Endodermal cell (in vitro differentiated cells): ENCODE measurements around the gene BTBD9. TPM values are rescaled to one million over a fixed set of nuclear protein-coding genes. Genes with fewer than 3 reads are reported as not detected.

Experiments used
- DNase-seq: peaks from one replicate; pipeline ENCODE4 v3.0.0-alpha.2; 2017
- H3K27ac ChIP-seq: 2 replicates; pipeline ENCODE4 v1.5.1; 2013; ENCODE audit warnings: mild to moderate bottlenecking, low read depth, low read length, moderate library complexity
- H3K27me3 ChIP-seq: 2 replicates; pipeline ENCODE4 v1.6.1; 2013; ENCODE audit warnings: mild to moderate bottlenecking, low read length, moderate library complexity; ENCODE audit not compliant: insufficient read depth, control insufficient read depth, poor library complexity, severe bottlenecking
- H3K36me3 ChIP-seq: 2 replicates; pipeline ENCODE4 v1.7.0; 2013; ENCODE audit warnings: mild to moderate bottlenecking, low read length, moderate library complexity; ENCODE audit not compliant: control insufficient read depth, insufficient read depth
- H3K4me1 ChIP-seq: one replicate; pipeline ENCODE4 v1.7.0; 2013; ENCODE audit warnings: low read length; ENCODE audit not compliant: control insufficient read depth, insufficient read depth
- H3K4me3 ChIP-seq: 2 replicates; pipeline ENCODE4 v1.5.1; 2013; ENCODE audit warnings: mild to moderate bottlenecking, low read length, moderate library complexity
- H3K9ac ChIP-seq: 2 replicates; pipeline ENCODE4 v1.6.1; 2013; ENCODE audit warnings: mild to moderate bottlenecking, low read length, moderate library complexity; ENCODE audit not compliant: poor library complexity, severe bottlenecking; ENCODE audit errors: extremely low read depth
- H3K9me3 ChIP-seq: 2 replicates; pipeline ENCODE4 v1.6.1; 2013; ENCODE audit warnings: mild to moderate bottlenecking, low read length, moderate library complexity; ENCODE audit not compliant: control insufficient read depth
- H3K27ac Mint-ChIP-seq: 2 replicates; pipeline ENCODE4 v1.8.0; 2020; ENCODE audit warnings: mixed read lengths
- H3K27me3 Mint-ChIP-seq: 2 replicates; pipeline ENCODE4 v1.8.0; 2021; ENCODE audit warnings: mild to moderate bottlenecking, mixed read lengths; ENCODE audit not compliant: insufficient read depth
- H3K36me3 Mint-ChIP-seq: 2 replicates; pipeline ENCODE4 v1.8.0; 2020; ENCODE audit warnings: low read depth, mixed read lengths
- H3K4me1 Mint-ChIP-seq: 2 replicates; pipeline ENCODE4 v1.8.0; 2020; ENCODE audit warnings: mixed read lengths
- H3K4me3 Mint-ChIP-seq: 2 replicates; pipeline ENCODE4 v1.8.0; 2020; ENCODE audit warnings: mild to moderate bottlenecking, moderate library complexity, mixed read lengths
- H3K9me3 Mint-ChIP-seq: 2 replicates; pipeline ENCODE4 v1.8.0; 2020; ENCODE audit warnings: mild to moderate bottlenecking, mixed read lengths
- WGBS, 2 experiments: methylation state at CpG; one replicate each; pipeline versions ENCODE4 v1.1.5 to v1.1.7; 2013; ENCODE audit warnings: missing lambda C conversion rate in 2 of 2, mixed read lengths in 1 of 2; ENCODE audit not compliant: insufficient coverage in 1 of 2, insufficient read length in 1 of 2; 5-methylcytosine and 5-hydroxymethylcytosine counted together
- total RNA-seq, 2 donors: library from RNA; stranded (reverse); fragmentation: NEBNext Ultra II Directional in 1 of 2; extraction: Animal tissue kit (Norgen Biotek cat#: 25700) in 1 of 2; gene quantifications; 2 replicates in 1 of 2; 3 replicates in 1 of 2; pipeline ENCODE4 v1.2.1, GENCODE V29; 2021
- TF ChIP-seq, protein P1 (sequence below): fragments of 200-600 bp; sonication (generic); conservative IDR thresholded peaks from 2 replicates; pipeline ENCODE4 v1.5.0; 2021; ENCODE audit warnings: antibody characterized with exemption, mild to moderate bottlenecking

The BTBD9 gene
- total RNA-seq, 2 donors from 2014 or later, result 7.6 to 12.3 TPM

DNA sequence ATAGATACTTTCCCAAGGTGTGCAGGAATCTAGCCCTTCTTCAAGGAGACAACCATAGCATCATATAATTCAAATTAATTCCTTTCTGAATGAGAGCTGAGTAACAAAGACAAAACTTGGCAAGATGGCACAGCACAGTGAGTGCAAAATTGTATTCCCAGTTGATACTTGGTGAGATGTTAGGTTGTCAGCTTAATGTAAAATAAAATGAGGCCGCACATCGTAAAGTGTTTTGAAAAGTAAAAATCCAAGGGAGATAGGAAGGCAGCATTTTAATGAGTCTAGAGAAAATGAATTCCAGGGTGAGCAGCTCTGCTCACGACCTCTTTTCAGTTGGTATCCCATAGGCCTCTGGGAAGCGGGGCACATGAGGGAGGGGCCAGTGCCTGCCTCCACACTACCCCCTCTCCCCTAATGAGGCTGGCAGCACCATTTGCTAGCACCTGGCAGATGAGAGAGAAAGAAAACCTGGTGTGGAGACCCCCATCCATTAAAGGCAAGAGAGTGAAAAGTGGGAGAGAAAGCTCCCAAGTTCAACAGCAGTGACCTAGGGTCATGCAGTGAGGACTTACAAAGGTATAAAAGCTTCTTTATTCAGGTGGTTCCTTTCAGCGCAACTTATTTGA is 158.4 kb downstream of the BTBD9 start:
- H3K9ac ChIP-seq, result no peak overlapping the region
- WGBS, 2 experiments, result 96 to 99% methylated on average over 5 of the region's 5 CpGs
- Mint-ChIP-seq H3K36me3 (no peaks in the 10 kb centered on the region), H3K4me1 (peaks cover 32% of the 10 kb centered on the region), H3K27me3 (peaks cover 29% of the 10 kb centered on the region), H3K9me3 (no peaks in the 10 kb centered on the region), H3K27ac (no peak overlapping the region), H3K4me3 (no peak overlapping the region)
- H3K36me3 ChIP-seq, result no peaks in the 10 kb centered on the region
- no peaks in the 10 kb centered on the region for H3K9me3 ChIP-seq
- peaks cover 4% of the 10 kb centered on the region for H3K4me1 ChIP-seq
- peaks cover 89% of the 10 kb centered on the region for H3K27me3 ChIP-seq
- TF ChIP-seq, protein P1, sequence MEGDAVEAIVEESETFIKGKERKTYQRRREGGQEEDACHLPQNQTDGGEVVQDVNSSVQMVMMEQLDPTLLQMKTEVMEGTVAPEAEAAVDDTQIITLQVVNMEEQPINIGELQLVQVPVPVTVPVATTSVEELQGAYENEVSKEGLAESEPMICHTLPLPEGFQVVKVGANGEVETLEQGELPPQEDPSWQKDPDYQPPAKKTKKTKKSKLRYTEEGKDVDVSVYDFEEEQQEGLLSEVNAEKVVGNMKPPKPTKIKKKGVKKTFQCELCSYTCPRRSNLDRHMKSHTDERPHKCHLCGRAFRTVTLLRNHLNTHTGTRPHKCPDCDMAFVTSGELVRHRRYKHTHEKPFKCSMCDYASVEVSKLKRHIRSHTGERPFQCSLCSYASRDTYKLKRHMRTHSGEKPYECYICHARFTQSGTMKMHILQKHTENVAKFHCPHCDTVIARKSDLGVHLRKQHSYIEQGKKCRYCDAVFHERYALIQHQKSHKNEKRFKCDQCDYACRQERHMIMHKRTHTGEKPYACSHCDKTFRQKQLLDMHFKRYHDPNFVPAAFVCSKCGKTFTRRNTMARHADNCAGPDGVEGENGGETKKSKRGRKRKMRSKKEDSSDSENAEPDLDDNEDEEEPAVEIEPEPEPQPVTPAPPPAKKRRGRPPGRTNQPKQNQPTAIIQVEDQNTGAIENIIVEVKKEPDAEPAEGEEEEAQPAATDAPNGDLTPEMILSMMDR, result no peak
- DNase-seq, result no peak
- no peak overlapping the region for H3K27ac ChIP-seq
- no peak overlapping the region for H3K4me3 ChIP-seq

DNA sequence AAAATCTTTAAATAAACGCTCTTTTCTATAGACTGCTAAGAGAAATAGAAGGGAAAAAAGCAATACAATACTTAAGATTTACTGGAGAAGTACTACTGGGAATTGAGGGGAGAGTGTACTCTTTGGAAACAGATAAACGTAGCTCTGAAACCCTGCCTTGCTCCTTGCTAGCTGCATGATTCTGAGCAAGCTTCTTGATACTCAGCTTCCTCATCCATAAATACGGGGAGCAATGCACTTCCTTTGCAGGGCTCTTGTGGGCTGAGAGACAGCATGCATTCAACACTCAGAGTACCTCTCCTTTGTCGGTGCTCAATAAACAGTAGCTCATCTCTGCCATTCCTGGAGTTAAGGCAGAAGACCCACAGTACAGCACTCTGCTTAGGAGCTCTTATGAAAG is 159.7 kb downstream of the BTBD9 start:
- no peaks in the 10 kb centered on the region for H3K36me3 Mint-ChIP-seq
- 89% methylated on average over 3 to 4 of the region's 4 CpGs for WGBS, 2 experiments
- H3K4me3 Mint-ChIP-seq, result no peak overlapping the region
- Histone ChIP-seq H3K36me3 (no peaks in the 10 kb centered on the region), H3K27me3 (peaks cover 89% of the 10 kb centered on the region), H3K9me3 (no peaks in the 10 kb centered on the region), H3K4me1 (peaks cover 4% of the 10 kb centered on the region), H3K4me3 (no peak overlapping the region), H3K27ac (no peak overlapping the region), H3K9ac (no peak overlapping the region)
- no peaks in the 10 kb centered on the region for H3K9me3 Mint-ChIP-seq
- no peak overlapping the region for H3K27ac Mint-ChIP-seq
- peaks cover 26% of the 10 kb centered on the region for H3K4me1 Mint-ChIP-seq
- DNase-seq, result no peak
- H3K27me3 Mint-ChIP-seq, result peaks cover 29% of the 10 kb centered on the region
- TF ChIP-seq, protein P1, result no peak

DNA sequence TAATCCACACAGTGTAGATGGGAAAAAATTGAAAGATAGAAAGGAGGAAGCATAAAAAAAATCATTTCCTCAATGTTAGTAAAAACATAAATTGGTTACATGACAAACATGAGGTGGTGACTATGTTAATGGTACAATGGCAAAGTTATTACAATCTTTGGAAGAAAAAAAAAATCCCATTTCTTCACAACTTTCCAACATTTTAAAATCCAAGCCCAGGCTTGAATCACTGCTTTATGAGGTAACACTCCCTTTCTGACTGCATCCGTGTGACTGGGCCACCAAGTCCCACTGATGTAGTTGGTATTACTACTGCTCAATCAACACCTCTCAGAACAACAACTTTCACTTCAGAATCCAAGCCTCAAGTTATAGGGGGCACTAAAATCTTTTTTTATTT is 160.4 kb downstream of the BTBD9 start:
- Histone ChIP-seq H3K36me3 (no peaks in the 10 kb centered on the region), H3K27me3 (peaks cover 90% of the 10 kb centered on the region), H3K27ac (no peak overlapping the region), H3K9ac (no peak overlapping the region), H3K4me3 (no peak overlapping the region), H3K4me1 (peaks cover 4% of the 10 kb centered on the region), H3K9me3 (no peaks in the 10 kb centered on the region)
- Mint-ChIP-seq H3K4me1 (peaks cover 21% of the 10 kb centered on the region), H3K27ac (no peak overlapping the region), H3K27me3 (peaks cover 32% of the 10 kb centered on the region), H3K36me3 (no peaks in the 10 kb centered on the region), H3K9me3 (no peaks in the 10 kb centered on the region), H3K4me3 (no peak overlapping the region)
- WGBS, 2 experiments, result 93 to 100% methylated on average over 1 of the region's 1 CpG
- TF ChIP-seq, protein P1, result no peak
- DNase-seq, result no peak
